B cell (primary cell): ENCODE data around the gene MPZL1.

Source experiments
- EZH2 ChIP-seq: IDR thresholded peaks from 2 replicates; pipeline ENCODE4 v1.6.1; 2012; ENCODE audit warnings: borderline replicate concordance, low read depth, mild to moderate bottlenecking, moderate library complexity, low read length; ENCODE audit not compliant: insufficient read depth, poor library complexity, severe bottlenecking
- TF ChIP-seq, protein P1 (sequence below): fragments of 200-600 bp; IDR thresholded peaks from one replicate; pipeline ENCODE4 v1.8.0; 2022; ENCODE audit warnings: antibody characterized with exemption, mild to moderate bottlenecking

DNA sequence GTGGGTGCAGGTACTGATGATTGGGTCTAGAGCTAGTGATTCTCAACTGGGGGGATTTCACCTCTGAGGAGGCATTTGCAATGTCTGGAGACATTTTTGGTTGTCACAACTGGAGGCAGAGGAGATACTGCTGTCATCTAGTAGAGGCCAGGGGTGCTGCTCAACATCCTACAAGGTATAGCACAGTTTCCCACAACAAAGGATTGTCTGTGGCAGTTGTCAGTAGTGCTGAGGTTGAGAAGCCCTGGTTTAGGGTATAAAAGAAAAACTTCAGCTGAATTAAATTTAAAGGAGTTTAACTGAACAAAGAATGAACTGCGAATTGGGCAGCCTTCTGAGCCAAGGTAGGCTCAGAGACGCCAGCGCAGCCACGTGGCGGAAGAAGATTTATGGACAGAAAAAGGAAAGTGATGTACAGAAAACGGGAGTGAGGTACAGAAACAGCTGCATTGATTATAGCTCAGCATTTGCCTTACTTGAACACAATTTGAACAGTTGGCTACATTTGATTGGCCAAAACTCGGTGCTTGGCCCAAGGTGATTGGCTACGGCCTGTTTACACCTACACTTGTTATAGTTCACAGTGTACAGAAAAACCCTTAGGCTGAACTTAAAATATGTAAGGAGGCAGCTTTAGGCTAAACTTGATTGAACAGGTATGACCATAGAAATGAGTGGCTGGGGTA lies 40.4 kb downstream of the MPZL1 start:
- TF ChIP-seq, protein P1, sequence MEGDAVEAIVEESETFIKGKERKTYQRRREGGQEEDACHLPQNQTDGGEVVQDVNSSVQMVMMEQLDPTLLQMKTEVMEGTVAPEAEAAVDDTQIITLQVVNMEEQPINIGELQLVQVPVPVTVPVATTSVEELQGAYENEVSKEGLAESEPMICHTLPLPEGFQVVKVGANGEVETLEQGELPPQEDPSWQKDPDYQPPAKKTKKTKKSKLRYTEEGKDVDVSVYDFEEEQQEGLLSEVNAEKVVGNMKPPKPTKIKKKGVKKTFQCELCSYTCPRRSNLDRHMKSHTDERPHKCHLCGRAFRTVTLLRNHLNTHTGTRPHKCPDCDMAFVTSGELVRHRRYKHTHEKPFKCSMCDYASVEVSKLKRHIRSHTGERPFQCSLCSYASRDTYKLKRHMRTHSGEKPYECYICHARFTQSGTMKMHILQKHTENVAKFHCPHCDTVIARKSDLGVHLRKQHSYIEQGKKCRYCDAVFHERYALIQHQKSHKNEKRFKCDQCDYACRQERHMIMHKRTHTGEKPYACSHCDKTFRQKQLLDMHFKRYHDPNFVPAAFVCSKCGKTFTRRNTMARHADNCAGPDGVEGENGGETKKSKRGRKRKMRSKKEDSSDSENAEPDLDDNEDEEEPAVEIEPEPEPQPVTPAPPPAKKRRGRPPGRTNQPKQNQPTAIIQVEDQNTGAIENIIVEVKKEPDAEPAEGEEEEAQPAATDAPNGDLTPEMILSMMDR, result no peak
- no peak for TF ChIP-seq EZH2
